Measurements from ENCODE around the gene SCTR. TPM values are rescaled to one million over a fixed set of nuclear protein-coding genes. Genes with fewer than 3 reads are reported as not detected.
A peak's percentile ranks its signal among the peaks of the same experiment; 100 is the strongest.

SCTR gene
- total RNA-seq, 2 donors from 2014 or later: not detected

DNA sequence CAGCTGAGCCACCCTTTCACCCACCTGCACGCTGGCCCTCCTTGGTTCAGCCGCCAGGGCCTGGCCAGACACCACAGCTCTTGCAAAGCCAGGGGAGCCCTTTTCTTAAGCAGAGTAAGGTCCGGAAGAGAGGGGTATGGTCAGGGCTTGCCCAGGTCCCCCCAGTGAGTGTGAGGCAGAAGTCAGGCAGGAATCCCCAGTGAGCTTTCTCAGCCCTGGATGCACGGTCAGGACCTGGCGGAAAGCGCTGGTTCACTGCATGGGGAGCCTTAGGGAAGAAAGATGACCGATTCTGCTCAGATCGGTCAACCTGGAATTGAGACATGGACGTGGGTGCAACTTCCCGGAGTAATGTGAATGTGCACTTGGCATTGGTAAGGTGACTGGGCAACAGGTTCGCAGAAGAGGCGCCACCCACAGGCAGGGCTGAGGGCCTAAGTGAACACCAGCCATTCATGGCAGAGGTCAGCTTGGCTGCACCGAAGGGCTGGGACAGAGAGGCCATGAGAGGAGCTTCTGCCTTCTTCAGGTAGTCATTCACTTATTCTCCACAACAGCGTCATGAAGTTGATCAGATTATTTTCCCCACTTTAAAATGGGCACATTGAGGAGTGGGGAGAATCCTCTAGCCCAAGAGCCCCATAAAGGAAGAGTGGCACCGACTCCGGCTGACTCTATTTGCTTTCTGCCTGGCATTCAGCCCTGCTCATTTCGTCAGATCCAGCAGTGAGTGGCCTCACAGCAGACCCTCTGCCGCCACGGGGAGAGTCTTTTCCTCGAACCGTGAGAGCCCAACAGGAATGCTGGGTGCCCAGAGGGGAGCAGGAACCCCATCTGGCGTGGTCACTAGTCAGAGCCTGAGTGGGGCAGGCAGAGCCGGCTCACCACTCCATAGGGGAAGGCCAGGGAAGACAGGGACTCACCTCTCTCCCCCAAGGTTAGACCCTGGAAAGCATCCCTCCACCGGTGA lies 35.8 kb downstream of the SCTR start:
- ATAC-seq (ENCODE audit: insufficient number of reproducible peaks, low FRiP score, low read depth): no peak
- no peaks in the 10 kb centered on the region for H3K36me3 ChIP-seq

DNA sequence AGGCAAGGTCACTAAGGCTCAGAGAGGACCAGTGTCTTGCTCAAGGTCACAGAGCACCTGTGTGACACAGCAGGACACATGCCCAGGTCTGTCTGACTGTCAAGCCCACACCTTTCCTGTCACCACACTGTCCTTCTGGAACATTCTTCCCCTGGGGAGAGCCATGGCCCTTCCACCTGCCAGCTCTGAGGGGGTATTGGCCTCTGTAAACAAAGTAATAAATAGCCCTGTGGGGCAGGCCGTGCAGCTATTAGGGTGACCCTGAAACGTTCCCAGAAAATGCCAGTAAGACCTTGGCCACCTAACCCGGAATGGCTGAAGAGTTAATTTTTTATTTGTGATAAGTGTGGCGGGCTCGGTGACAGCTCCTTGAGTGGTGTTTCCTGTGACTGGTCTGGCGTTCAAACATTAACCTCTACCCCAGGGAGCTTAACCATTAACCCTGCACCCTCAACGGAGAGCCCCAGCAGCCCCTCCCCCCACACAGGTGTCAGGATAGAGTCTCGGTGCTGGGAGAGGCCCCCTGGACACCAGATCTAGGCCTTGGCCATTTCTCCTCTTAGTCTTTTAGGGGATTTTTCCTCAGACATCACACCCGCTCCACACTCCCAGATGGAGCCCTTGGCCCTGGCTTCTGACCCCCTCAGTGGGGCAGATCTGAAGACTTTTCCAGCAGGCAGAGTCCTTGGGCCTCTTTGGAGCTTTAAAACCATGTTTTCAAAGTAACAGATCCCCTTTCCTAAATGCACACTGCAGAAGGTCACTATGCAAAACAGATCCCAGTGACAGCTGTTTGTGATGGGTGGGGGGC lies 36.6 kb downstream of the SCTR start:
- no peak for ATAC-seq (ENCODE audit: insufficient number of reproducible peaks, low FRiP score, low read depth)
- peaks cover 31 to 76% of the 10 kb centered on the region in 2 donors for H3K4me1 ChIP-seq (ENCODE audit: control insufficient read depth in 1 of 2, low read depth in 2 of 2)
- no peak for DNase-seq (ENCODE audit: low spot score)
- H3K4me3 ChIP-seq: no peak overlapping the region
- peak overlapping the region; percentile 69 to 93 for H3K27ac ChIP-seq
- no peaks in the 10 kb centered on the region for H3K36me3 ChIP-seq
- no peaks in the 10 kb centered on the region for H3K9me3 ChIP-seq
- no peaks in the 10 kb centered on the region for H3K27me3 ChIP-seq (replicated peaks; ENCODE audit: insufficient read depth)
- no peak for TF ChIP-seq CTCF (IDR thresholded peaks at IDR 0.05)

More for the DNA sequence above, 35.8 kb downstream of the SCTR start:
- Histone ChIP-seq H3K9me3 (no peaks in the 10 kb centered on the region), H3K27me3 (replicated peaks; ENCODE audit: insufficient read depth) (no peaks in the 10 kb centered on the region), H3K4me1 (ENCODE audit: control insufficient read depth in 1 of 2, low read depth in 2 of 2) (peaks cover 30 to 67% of the 10 kb centered on the region in 2 donors), H3K27ac (no peak overlapping the region), H3K4me3 (no peak overlapping the region)
- DNase-seq (ENCODE audit: low spot score): no peak
- no peak for TF ChIP-seq CTCF (IDR thresholded peaks at IDR 0.05)

DNA sequence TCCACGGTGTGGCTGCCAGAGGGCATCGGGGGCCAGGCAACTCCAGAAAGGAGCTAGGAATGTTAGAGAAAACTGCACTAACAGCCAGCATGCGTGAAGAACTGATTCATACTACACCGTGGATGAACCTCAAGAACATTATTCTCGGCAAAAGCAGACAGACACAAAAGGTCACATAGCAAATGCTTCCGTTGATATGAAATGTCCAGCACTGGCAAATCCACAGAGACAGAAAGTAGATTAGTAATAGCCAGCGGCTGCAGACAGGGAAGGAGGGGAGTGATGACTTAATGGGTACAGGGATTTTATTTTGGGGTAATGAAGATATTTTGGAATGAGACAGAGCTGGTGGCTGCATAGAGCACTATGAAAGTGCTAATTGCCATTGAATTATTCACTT lies 37.4 kb downstream of the SCTR start:
- no peaks in the 10 kb centered on the region for H3K9me3 ChIP-seq
- no peaks in the 10 kb centered on the region for H3K27me3 ChIP-seq (replicated peaks; ENCODE audit: insufficient read depth)
- peaks cover 38 to 77% of the 10 kb centered on the region in 2 donors for H3K4me1 ChIP-seq (ENCODE audit: control insufficient read depth in 1 of 2, low read depth in 2 of 2)
- no peaks in the 10 kb centered on the region for H3K36me3 ChIP-seq
- DNase-seq (ENCODE audit: low spot score): no peak
- TF ChIP-seq CTCF (IDR thresholded peaks at IDR 0.05): no peak
- no peak overlapping the region for H3K4me3 ChIP-seq
- ATAC-seq (ENCODE audit: insufficient number of reproducible peaks, low FRiP score, low read depth): peak; percentile 25
- H3K27ac ChIP-seq: peak overlapping the region; percentile 69 to 93

GRCh38 chr2:119486196-119486827 lies 38.0 kb downstream of the SCTR start:
- no peak overlapping the region for H3K4me3 ChIP-seq
- TF ChIP-seq CTCF (IDR thresholded peaks at IDR 0.05): no peak
- ATAC-seq (ENCODE audit: insufficient number of reproducible peaks, low FRiP score, low read depth) (no peak), DNase-seq (ENCODE audit: low spot score) (no peak)
- peaks cover 38 to 77% of the 10 kb centered on the region in 2 donors for H3K4me1 ChIP-seq (ENCODE audit: control insufficient read depth in 1 of 2, low read depth in 2 of 2)
- no peaks in the 10 kb centered on the region for H3K27me3 ChIP-seq (replicated peaks; ENCODE audit: insufficient read depth)
- peak overlapping the region; percentile 69 to 93 for H3K27ac ChIP-seq
- H3K9me3 ChIP-seq: no peaks in the 10 kb centered on the region
- H3K36me3 ChIP-seq: no peaks in the 10 kb centered on the region

All from thoracic aorta (tissue), 2 donors.